ENCODE measurements around the gene AGTR2.
"Not testable (repeated sequence)": the region's sequence is repeated elsewhere in the genome, so short reads cannot be mapped to it uniquely, and the experiment has no call there.

AGTR2 gene

GRCh38 chrX:116170511-116170910 lies at the start of gene AGTR2:
Gene AGTR2, plus strand, starts transcription at chrX:116170744. Its CDS starts 1,537 bp downstream, at chrX:116172281.
- DNase-seq (ENCODE audit: low read depth in 3 of 3): no peak

GRCh38 chrX:116135277-116135676 lies 35.3 kb upstream of the AGTR2 start:
- DNase-seq (ENCODE audit: low read depth in 3 of 3): no peak

- DNase-seq (ENCODE audit: low read depth in 3 of 3): not testable (repeated sequence)
Observed at GRCh38 chrX:116141270-116141669, 29.3 kb upstream of the AGTR2 start.

GRCh38 chrX:116142976-116143375 lies 27.6 kb upstream of the AGTR2 start:
- no peak for DNase-seq (ENCODE audit: low read depth in 3 of 3)

GRCh38 chrX:116172976-116173375 lies 2.4 kb downstream of the AGTR2 start:
- DNase-seq (ENCODE audit: low read depth in 3 of 3): no peak

GRCh38 chrX:116181300-116181699 lies 10.8 kb downstream of the AGTR2 start:
- no peak for DNase-seq (ENCODE audit: low read depth in 3 of 3)

- DNase-seq (ENCODE audit: low read depth in 3 of 3): no peak
Observed at GRCh38 chrX:116185163-116185562, 14.6 kb downstream of the AGTR2 start.

GRCh38 chrX:116194649-116195048 lies 24.1 kb downstream of the AGTR2 start:
- DNase-seq (ENCODE audit: low read depth in 3 of 3): no peak

- no peak for DNase-seq (ENCODE audit: low read depth in 3 of 3)
Observed at GRCh38 chrX:116198235-116198634, 27.7 kb downstream of the AGTR2 start.

- DNase-seq (ENCODE audit: low read depth in 3 of 3): no peak
Observed at GRCh38 chrX:116198810-116199209, 28.3 kb downstream of the AGTR2 start.

GRCh38 chrX:116204932-116205331 lies 34.4 kb downstream of the AGTR2 start:
- no peak for DNase-seq (ENCODE audit: low read depth in 3 of 3)

- no peak for DNase-seq (ENCODE audit: low read depth in 3 of 3)
Observed at GRCh38 chrX:116213262-116213661, 42.7 kb downstream of the AGTR2 start.

GRCh38 chrX:116217080-116217479 lies 46.5 kb downstream of the AGTR2 start:
- DNase-seq (ENCODE audit: low read depth in 3 of 3): not testable (repeated sequence)

Measured in stimulated activated CD4-positive, alpha-beta T cell treated with anti-CD3 and anti-CD28 coated beads, TNF-alpha, amount 100 ng/mL, for 24 hours (primary cell).